Spleen (tissue), 11 donors: ENCODE measurements around the gene CFAP74. TPM values are rescaled to one million over a fixed set of nuclear protein-coding genes. Genes with fewer than 3 reads are reported as not detected.

Experiments
- DNase-seq: peaks from one replicate; pipeline ENCODE4 v3.0.0-alpha.2; 2020
- H3K27ac ChIP-seq, 8 donors: fragments of 200-600 bp; sonication (generic) in 7 of 8; 1 replicate in 4 of 8; 2 replicates in 4 of 8; pipeline versions ENCODE4 v1.5.0 to v1.8.0; 2016 to 2021; ENCODE audit warnings: inconsistent platforms in 4 of 8, mild to moderate bottlenecking in 4 of 8, moderate library complexity in 1 of 8
- H3K27me3 ChIP-seq, 7 donors: fragments of 200-600 bp; sonication (generic) in 6 of 7; replicated peaks in 1 of 7; 1 replicate in 4 of 7; 2 replicates in 3 of 7; pipeline versions ENCODE4 v1.5.0 to v1.8.0; 2016 to 2021; ENCODE audit warnings: inconsistent platforms in 3 of 7, mild to moderate bottlenecking in 1 of 7
- H3K36me3 ChIP-seq, 6 donors: fragments of 200-600 bp; sonication (generic) in 5 of 6; 1 replicate in 4 of 6; 2 replicates in 2 of 6; pipeline versions ENCODE4 v1.5.0 to v1.8.0; 2016 to 2021; ENCODE audit warnings: inconsistent platforms in 2 of 6
- H3K4me1 ChIP-seq, 6 donors: fragments of 200-600 bp; sonication (generic) in 5 of 6; 1 replicate in 3 of 6; 2 replicates in 3 of 6; pipeline versions ENCODE4 v1.5.0 to v1.8.0; 2016 to 2021; ENCODE audit warnings: inconsistent platforms in 3 of 6
- H3K4me3 ChIP-seq, 8 donors: fragments of 200-600 bp; sonication (generic) in 7 of 8; 1 replicate in 4 of 8; 2 replicates in 4 of 8; pipeline versions ENCODE4 v1.5.0 to v1.8.0; 2016 to 2021; ENCODE audit warnings: inconsistent platforms in 4 of 8, mild to moderate bottlenecking in 4 of 8, moderate library complexity in 2 of 8
- H3K9me3 ChIP-seq, 8 donors: fragments of 200-600 bp; sonication (generic) in 7 of 8; 1 replicate in 4 of 8; 2 replicates in 4 of 8; pipeline versions ENCODE4 v1.5.0 to v1.8.0; 2016 to 2021; ENCODE audit warnings: inconsistent platforms in 4 of 8
- POLR2A ChIP-seq, 3 donors: fragments of 450-650 bp; IDR thresholded peaks; one replicate each; pipeline ENCODE4 v1.5.1; 2017; ENCODE audit warnings: antibody characterized with exemption in 3 of 3, mild to moderate bottlenecking in 1 of 3
- POLR2AphosphoS5 ChIP-seq, 3 donors: sonication (generic); formaldehyde crosslinking; IDR thresholded peaks; one replicate each; pipeline ENCODE4 v1.5.1; 2017; ENCODE audit warnings: antibody characterized with exemption in 3 of 3
- WGBS, 5 donors: extraction: QIAGEN DNeasy Blood & Tissue Kit in 3 of 5; methylation state at CpG; one replicate each; pipeline versions ENCODE4 v1.1.5 to v1.1.7; 2013 to 2018; 5-methylcytosine and 5-hydroxymethylcytosine counted together
- intact Hi-C: fragments of 100-400 bp; cut with DNase I; formaldehyde crosslinking; loops from one replicate; pipeline ENCODE4 v1.15.0; 2023; ENCODE audit warnings: low total_unique reads
- polyA plus RNA-seq, 3 donors: library from polyadenylated mRNA; stranded (reverse); fragments of 200-250 nt; gene quantifications; one replicate each; pipeline ENCODE4 v1.2.1, GENCODE V29; 2013
- total RNA-seq, 7 donors: library from RNA; depleted of rRNA in 3 of 7; stranded (reverse); fragments of >200 nt in 3 of 7; fragmentation: NEBNext Ultra II Directional in 4 of 7; extraction: Animal tissue kit (Norgen Biotek cat#: 25700) in 4 of 7; gene quantifications; one replicate each; pipeline versions ENCODE4 v1.1.0 to v1.2.1, GENCODE V29; 2016 to 2021
- TF ChIP-seq, protein P1 (sequence below), 11 experiments: fragments of 200-600 bp in 7 of 11; fragments of 450-650 bp in 4 of 11; sonication (generic) in 4 of 11; IDR thresholded peaks in 8 of 11; conservative IDR thresholded peaks in 3 of 11; 1 replicate in 7 of 11; 2 replicates in 4 of 11; pipeline versions ENCODE4 v1.4.0 to v1.8.0; 2016 to 2021; ENCODE audit warnings: antibody characterized with exemption in 11 of 11, inconsistent platforms in 4 of 11, mild to moderate bottlenecking in 1 of 11
- donor health status: healthy with polysubstance abuse.
- donor health status: DM: no; HTN: no; CAD: no; lungs with moderate emphysema.
- donor health status: DM: no; HTN: no; CAD: no.
- donor health status: Bipolar disorder and iron deficiency.
- donor health status: healthy.
- donor health status: DM: no; HTN: no; CAD: no.
- donor health status: DM: yes; HTN: yes; CAD: no.

Gene CFAP74
- total and polyA plus RNA-seq, 10 donors: 0.03 to 0.32 (median 0.14) TPM; not detected in 4

DNA sequence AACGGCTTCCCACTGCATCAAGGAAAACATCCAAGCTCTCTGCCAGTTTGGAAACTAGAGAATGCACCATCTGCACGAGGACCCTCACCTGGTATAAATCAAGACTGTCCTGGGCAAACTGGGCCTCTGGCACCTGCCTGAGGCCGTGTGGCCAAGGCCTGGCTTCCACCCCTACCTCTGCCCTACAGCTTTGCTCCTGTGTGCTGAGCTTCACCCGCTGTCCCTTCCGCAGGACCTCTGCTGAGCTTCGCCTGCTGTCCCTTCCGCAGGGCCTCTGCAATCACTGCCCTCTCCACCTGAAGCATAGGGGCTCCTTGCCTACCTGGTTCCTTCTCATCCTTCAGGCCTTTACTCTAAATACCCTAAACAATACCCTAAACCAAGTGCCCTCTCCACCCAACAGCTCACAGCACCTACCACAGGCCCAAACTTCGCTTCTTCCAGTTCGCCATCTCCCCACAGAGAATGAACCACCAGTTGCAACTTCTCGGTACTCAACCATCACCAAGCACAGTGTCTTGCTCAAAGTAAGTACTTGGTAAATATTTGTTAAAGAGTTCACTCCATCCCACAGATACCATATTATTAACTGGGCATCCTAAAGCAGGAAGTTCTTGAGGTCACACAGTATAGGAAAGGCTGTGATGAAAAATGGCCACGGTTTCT lies 131.1 kb downstream of the CFAP74 start:
- Histone ChIP-seq H3K4me1 (peaks cover 41 to 100% (median 89%) of the 10 kb centered on the region in 6 donors), H3K27me3 (no peaks in the 10 kb centered on the region), H3K36me3 (peaks cover 0 to 55% (median 18%) of the 10 kb centered on the region in 6 donors), H3K27ac (no peak overlapping the region), H3K4me3 (no peak overlapping the region), H3K9me3 (no peaks in the 10 kb centered on the region)
- TF ChIP-seq POLR2A (IDR thresholded peaks at IDR 0.05): no peak
- TF ChIP-seq POLR2AphosphoS5 (IDR thresholded peaks at IDR 0.05): peak in 2 of 3 donors; percentile 23 to 48
- TF ChIP-seq, protein P1, sequence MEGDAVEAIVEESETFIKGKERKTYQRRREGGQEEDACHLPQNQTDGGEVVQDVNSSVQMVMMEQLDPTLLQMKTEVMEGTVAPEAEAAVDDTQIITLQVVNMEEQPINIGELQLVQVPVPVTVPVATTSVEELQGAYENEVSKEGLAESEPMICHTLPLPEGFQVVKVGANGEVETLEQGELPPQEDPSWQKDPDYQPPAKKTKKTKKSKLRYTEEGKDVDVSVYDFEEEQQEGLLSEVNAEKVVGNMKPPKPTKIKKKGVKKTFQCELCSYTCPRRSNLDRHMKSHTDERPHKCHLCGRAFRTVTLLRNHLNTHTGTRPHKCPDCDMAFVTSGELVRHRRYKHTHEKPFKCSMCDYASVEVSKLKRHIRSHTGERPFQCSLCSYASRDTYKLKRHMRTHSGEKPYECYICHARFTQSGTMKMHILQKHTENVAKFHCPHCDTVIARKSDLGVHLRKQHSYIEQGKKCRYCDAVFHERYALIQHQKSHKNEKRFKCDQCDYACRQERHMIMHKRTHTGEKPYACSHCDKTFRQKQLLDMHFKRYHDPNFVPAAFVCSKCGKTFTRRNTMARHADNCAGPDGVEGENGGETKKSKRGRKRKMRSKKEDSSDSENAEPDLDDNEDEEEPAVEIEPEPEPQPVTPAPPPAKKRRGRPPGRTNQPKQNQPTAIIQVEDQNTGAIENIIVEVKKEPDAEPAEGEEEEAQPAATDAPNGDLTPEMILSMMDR (IDR thresholded peaks at IDR 0.05 in 8 of 11, conservative IDR thresholded peaks at IDR 0.05 in 3 of 11): no peak
- intact Hi-C loops: no loop called here
- DNase-seq: peak; percentile 49
- 80 to 87% (median 84%) methylated on average over 11 of the region's 11 CpGs for WGBS, 5 donors

Other genes with a start within 250 kb of the CFAP74 start
- 100 to 1,000 TPM; 155 to 271 (median 207) TPM for gene NADK, start 225.3 kb downstream of the CFAP74 start, total RNA-seq
- gene NADK, start 225.3 kb downstream of the CFAP74 start, polyA plus RNA-seq: 100 to 1,000 TPM in 1 of 3 donors, 10 to 100 TPM in 2; 62.6 to 155 (median 83.8) TPM
- 100 to 1,000 TPM; 186 to 304 (median 273) TPM for gene GNB1, start 112.7 kb downstream of the CFAP74 start, total RNA-seq
- gene GNB1, start 112.7 kb downstream of the CFAP74 start, polyA plus RNA-seq: 100 to 1,000 TPM in 1 of 3 donors, 10 to 100 TPM in 2; 76.0 to 132 (median 95.5) TPM
- 1 to 10 TPM in 1 of 7 donors, under 1 TPM in 4, not detected in 2; 0.34 to 3.0 (median 0.66) TPM for gene CALML6, start 88.5 kb downstream of the CFAP74 start, total RNA-seq
- gene CALML6, start 88.5 kb downstream of the CFAP74 start, polyA plus RNA-seq: 1 to 10 TPM in 1 of 3 donors, under 1 TPM in 2; 0.58 to 1.8 (median 0.85) TPM
- 1 to 10 TPM in 6 of 7 donors, not detected in 1; 1.1 to 4.7 (median 1.8) TPM for gene TMEM52, start 84.5 kb downstream of the CFAP74 start, total RNA-seq
- gene TMEM52, start 84.5 kb downstream of the CFAP74 start, polyA plus RNA-seq: 1 to 10 TPM in 1 of 3 donors, under 1 TPM in 2; 0.35 to 1.9 (median 0.64) TPM
- gene GABRD, start 15.6 kb upstream of the CFAP74 start, total RNA-seq: 1 to 10 TPM in 2 of 7 donors, under 1 TPM in 3, not detected in 2; 0.40 to 1.2 (median 0.94) TPM
- gene GABRD, start 15.6 kb upstream of the CFAP74 start, polyA plus RNA-seq: 1 to 10 TPM in 1 of 3 donors, under 1 TPM in 1, not detected in 1; 0.35 to 1.1 TPM
- gene PRKCZ, start 46.6 kb upstream of the CFAP74 start, total RNA-seq: 10 to 100 TPM; 19.5 to 61.8 (median 38.7) TPM
- 10 to 100 TPM; 17.6 to 35.8 (median 32.3) TPM for gene PRKCZ, start 46.6 kb upstream of the CFAP74 start, polyA plus RNA-seq
- gene FAAP20, start 191.0 kb upstream of the CFAP74 start, total RNA-seq: 10 to 100 TPM; 20.6 to 64.0 (median 46.6) TPM
- 100 to 1,000 TPM in 1 of 3 donors, 10 to 100 TPM in 2; 66.8 to 113 (median 94.1) TPM for gene FAAP20, start 191.0 kb upstream of the CFAP74 start, polyA plus RNA-seq
- gene SKI, start 224.5 kb upstream of the CFAP74 start, total RNA-seq: 10 to 100 TPM; 47.4 to 100.0 (median 64.0) TPM
- 10 to 100 TPM in 1 of 3 donors, 1 to 10 TPM in 2; 4.4 to 16.8 (median 6.5) TPM for gene SKI, start 224.5 kb upstream of the CFAP74 start, polyA plus RNA-seq